ENCODE data around the gene GPC6.

GPC6 gene

GRCh38 chr13:93900731-93901130 lies 674.1 kb downstream of the GPC6 start:
- no peak overlapping the region for H3K4me2 ChIP-seq (ENCODE audit: low read depth, low read length, poor library complexity, severe bottlenecking)
- no peak overlapping the region for H3K9ac ChIP-seq (ENCODE audit: low read length)
- no peak overlapping the region for H2AFZ ChIP-seq (ENCODE audit: low read depth, low read length, severe bottlenecking)
- H3K9me2 ChIP-seq (replicated peaks; ENCODE audit: insufficient read depth, low read length), result no peaks in the 10 kb centered on the region
- H3K27me3 ChIP-seq (ENCODE audit: low read length), result no peaks in the 10 kb centered on the region
- TF ChIP-seq, protein P1, sequence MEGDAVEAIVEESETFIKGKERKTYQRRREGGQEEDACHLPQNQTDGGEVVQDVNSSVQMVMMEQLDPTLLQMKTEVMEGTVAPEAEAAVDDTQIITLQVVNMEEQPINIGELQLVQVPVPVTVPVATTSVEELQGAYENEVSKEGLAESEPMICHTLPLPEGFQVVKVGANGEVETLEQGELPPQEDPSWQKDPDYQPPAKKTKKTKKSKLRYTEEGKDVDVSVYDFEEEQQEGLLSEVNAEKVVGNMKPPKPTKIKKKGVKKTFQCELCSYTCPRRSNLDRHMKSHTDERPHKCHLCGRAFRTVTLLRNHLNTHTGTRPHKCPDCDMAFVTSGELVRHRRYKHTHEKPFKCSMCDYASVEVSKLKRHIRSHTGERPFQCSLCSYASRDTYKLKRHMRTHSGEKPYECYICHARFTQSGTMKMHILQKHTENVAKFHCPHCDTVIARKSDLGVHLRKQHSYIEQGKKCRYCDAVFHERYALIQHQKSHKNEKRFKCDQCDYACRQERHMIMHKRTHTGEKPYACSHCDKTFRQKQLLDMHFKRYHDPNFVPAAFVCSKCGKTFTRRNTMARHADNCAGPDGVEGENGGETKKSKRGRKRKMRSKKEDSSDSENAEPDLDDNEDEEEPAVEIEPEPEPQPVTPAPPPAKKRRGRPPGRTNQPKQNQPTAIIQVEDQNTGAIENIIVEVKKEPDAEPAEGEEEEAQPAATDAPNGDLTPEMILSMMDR (IDR thresholded peaks at IDR 0.05; ENCODE audit: insufficient read depth, low read length, poor library complexity, severe bottlenecking), result no peak
- no peak for TF ChIP-seq EZH2phosphoT487 (conservative IDR thresholded peaks at IDR 0.05; ENCODE audit: low read length)
- no peak overlapping the region for H3K27ac ChIP-seq (ENCODE audit: low read depth, low read length)
- H4K20me1 ChIP-seq (ENCODE audit: low read depth, low read length), result no peaks in the 10 kb centered on the region
- no peaks in the 10 kb centered on the region for H3K79me2 ChIP-seq (ENCODE audit: insufficient read depth, low read length)
- no peaks in the 10 kb centered on the region for H3F3A ChIP-seq (ENCODE audit: insufficient read depth)
- H3K9me3 ChIP-seq (ENCODE audit: insufficient read depth, low read length), result no peaks in the 10 kb centered on the region
- no peak overlapping the region for H3K4me3 ChIP-seq (ENCODE audit: insufficient read depth, low read length, poor library complexity, severe bottlenecking)
- no peaks in the 10 kb centered on the region for H3K36me3 ChIP-seq (ENCODE audit: low read length)

DNA sequence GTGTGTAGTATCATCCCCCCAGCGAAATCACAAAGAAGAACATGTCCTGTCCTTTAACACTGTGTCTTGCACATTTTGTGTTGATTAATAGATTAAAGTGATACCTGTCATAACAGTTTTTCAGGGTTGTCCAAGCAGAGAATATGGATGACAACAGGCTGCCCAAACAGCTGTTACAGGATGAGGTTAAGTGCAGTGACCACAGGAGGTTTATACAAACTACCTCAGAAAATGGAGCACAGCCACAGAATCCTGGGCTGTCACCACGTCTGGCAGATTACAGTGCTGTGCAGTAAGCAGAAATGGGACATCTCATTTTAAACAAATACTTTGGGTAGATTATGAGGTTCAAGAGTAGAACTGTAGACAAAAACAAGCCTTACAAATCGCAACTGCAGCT lies 677.3 kb downstream of the GPC6 start:
- TF ChIP-seq, protein P1 (IDR thresholded peaks at IDR 0.05; ENCODE audit: insufficient read depth, low read length, poor library complexity, severe bottlenecking), result no peak
- TF ChIP-seq EZH2phosphoT487 (conservative IDR thresholded peaks at IDR 0.05; ENCODE audit: low read length), result no peak
- H2AFZ ChIP-seq (ENCODE audit: low read depth, low read length, severe bottlenecking), result no peak overlapping the region
- H3K27me3 ChIP-seq (ENCODE audit: low read length), result no peaks in the 10 kb centered on the region
- H3K27ac ChIP-seq (ENCODE audit: low read depth, low read length), result no peak overlapping the region
- no peak overlapping the region for H3K4me3 ChIP-seq (ENCODE audit: insufficient read depth, low read length, poor library complexity, severe bottlenecking)
- H3K9me3 ChIP-seq (ENCODE audit: insufficient read depth, low read length), result no peaks in the 10 kb centered on the region
- no peaks in the 10 kb centered on the region for H4K20me1 ChIP-seq (ENCODE audit: low read depth, low read length)
- H3K36me3 ChIP-seq (ENCODE audit: low read length), result no peaks in the 10 kb centered on the region
- H3K79me2 ChIP-seq (ENCODE audit: insufficient read depth, low read length), result no peaks in the 10 kb centered on the region
- no peak overlapping the region for H3K9ac ChIP-seq (ENCODE audit: low read length)
- H3K4me2 ChIP-seq (ENCODE audit: low read depth, low read length, poor library complexity, severe bottlenecking), result no peak overlapping the region
- H3F3A ChIP-seq (ENCODE audit: insufficient read depth), result no peaks in the 10 kb centered on the region
- no peaks in the 10 kb centered on the region for H3K9me2 ChIP-seq (replicated peaks; ENCODE audit: insufficient read depth, low read length)

DNA sequence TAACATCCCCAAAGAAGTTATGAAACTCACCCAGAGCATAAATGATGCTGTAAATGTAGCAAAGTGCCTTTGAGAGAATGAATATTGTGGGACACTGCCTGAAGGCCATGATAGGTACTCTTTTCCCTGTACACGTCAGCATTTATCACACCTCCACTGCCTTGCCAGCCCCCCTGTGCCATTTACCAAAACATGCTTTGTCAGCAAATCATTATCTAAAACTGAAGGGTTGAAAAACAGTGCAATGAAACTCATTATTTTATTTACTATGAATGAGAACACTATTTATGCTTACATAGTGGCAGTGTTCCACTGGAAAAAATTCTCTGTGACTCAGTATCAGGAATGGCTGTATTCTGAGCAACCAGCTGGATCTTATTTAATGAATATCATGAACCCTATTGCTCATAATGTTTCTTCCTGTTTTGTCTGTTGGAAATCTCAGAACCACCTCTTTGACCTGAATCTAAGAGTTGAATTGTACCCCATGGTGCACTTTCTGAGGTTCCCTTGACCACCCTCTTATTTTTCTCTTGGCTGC lies 688.7 kb downstream of the GPC6 start:
- H3K27me3 ChIP-seq (ENCODE audit: low read length), result no peaks in the 10 kb centered on the region
- no peak overlapping the region for H3K4me3 ChIP-seq (ENCODE audit: insufficient read depth, low read length, poor library complexity, severe bottlenecking)
- no peak overlapping the region for H2AFZ ChIP-seq (ENCODE audit: low read depth, low read length, severe bottlenecking)
- H3K9ac ChIP-seq (ENCODE audit: low read length), result no peak overlapping the region
- TF ChIP-seq, protein P1 (IDR thresholded peaks at IDR 0.05; ENCODE audit: insufficient read depth, low read length, poor library complexity, severe bottlenecking), result no peak
- TF ChIP-seq EZH2phosphoT487 (conservative IDR thresholded peaks at IDR 0.05; ENCODE audit: low read length), result no peak
- no peaks in the 10 kb centered on the region for H3K9me3 ChIP-seq (ENCODE audit: insufficient read depth, low read length)
- no peak overlapping the region for H3K4me2 ChIP-seq (ENCODE audit: low read depth, low read length, poor library complexity, severe bottlenecking)
- H3K79me2 ChIP-seq (ENCODE audit: insufficient read depth, low read length), result no peaks in the 10 kb centered on the region
- no peaks in the 10 kb centered on the region for H4K20me1 ChIP-seq (ENCODE audit: low read depth, low read length)
- H3K36me3 ChIP-seq (ENCODE audit: low read length), result no peaks in the 10 kb centered on the region
- H3K9me2 ChIP-seq (replicated peaks; ENCODE audit: insufficient read depth, low read length), result no peaks in the 10 kb centered on the region
- H3F3A ChIP-seq (ENCODE audit: insufficient read depth), result no peaks in the 10 kb centered on the region
- H3K27ac ChIP-seq (ENCODE audit: low read depth, low read length), result no peak overlapping the region
